ENCODE results near the gene DCC. TPM values are rescaled to one million over a fixed set of nuclear protein-coding genes. Genes with fewer than 3 reads are reported as not detected.

Gene DCC
- total RNA-seq, 2 experiments from 2014 or later, result not detected

DNA sequence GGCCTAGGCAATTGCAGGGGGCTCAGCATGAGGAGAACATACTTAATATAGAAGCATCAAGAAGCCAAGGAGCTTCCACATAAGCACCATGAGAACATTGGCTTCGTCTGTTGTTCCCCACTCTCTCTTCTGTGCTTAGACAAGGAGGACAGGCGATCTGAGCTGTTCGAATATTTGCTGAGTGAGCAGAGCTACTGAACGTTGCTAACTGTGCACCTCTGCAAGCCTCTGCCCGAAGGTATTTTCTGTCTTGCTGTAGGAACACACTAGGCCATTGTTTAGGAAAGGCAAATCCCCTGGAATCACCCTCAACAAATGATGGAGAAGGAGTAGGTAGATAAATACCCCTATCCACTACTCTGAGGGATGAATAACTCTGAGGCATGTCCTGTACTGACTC, 813.8 kb downstream of the DCC start:
- Mint-ChIP-seq H3K4me1 (ENCODE audit: low read depth) (no peaks in the 10 kb centered on the region), H3K27me3 (no peaks in the 10 kb centered on the region), H3K27ac (no peak overlapping the region), H3K4me3 (no peak overlapping the region), H3K9me3 (peaks cover 2% of the 10 kb centered on the region), H3K36me3 (ENCODE audit: low read depth) (no peaks in the 10 kb centered on the region)
- Histone ChIP-seq H3K36me3 (ENCODE audit: insufficient read depth, low read length) (no peaks in the 10 kb centered on the region), H3K4me3 (ENCODE audit: low read length) (no peak overlapping the region), H3K9me3 (ENCODE audit: control insufficient read depth in 1 of 2, insufficient read depth in 1 of 2, low read length in 2 of 2) (no peaks in the 10 kb centered on the region), H3K27ac (ENCODE audit: low read depth in 1 of 2, low read length in 2 of 2) (no peak overlapping the region), H3K27me3 (ENCODE audit: control insufficient read depth in 1 of 2, insufficient read depth in 2 of 2, low read length in 2 of 2) (no peaks in the 10 kb centered on the region), H3K4me1 (ENCODE audit: insufficient read depth, low read length) (no peaks in the 10 kb centered on the region)
- DNase-seq (no peak), ATAC-seq (ENCODE audit: poor library complexity) (no peak)
- TF ChIP-seq, protein P1, sequence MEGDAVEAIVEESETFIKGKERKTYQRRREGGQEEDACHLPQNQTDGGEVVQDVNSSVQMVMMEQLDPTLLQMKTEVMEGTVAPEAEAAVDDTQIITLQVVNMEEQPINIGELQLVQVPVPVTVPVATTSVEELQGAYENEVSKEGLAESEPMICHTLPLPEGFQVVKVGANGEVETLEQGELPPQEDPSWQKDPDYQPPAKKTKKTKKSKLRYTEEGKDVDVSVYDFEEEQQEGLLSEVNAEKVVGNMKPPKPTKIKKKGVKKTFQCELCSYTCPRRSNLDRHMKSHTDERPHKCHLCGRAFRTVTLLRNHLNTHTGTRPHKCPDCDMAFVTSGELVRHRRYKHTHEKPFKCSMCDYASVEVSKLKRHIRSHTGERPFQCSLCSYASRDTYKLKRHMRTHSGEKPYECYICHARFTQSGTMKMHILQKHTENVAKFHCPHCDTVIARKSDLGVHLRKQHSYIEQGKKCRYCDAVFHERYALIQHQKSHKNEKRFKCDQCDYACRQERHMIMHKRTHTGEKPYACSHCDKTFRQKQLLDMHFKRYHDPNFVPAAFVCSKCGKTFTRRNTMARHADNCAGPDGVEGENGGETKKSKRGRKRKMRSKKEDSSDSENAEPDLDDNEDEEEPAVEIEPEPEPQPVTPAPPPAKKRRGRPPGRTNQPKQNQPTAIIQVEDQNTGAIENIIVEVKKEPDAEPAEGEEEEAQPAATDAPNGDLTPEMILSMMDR (IDR thresholded peaks at IDR 0.05), result no peak
- intact Hi-C loops (cut with DNase I, micrococcal nuclease), result no loop called here
- CTCF ChIA-PET, result no interaction called here
- POLR2A ChIA-PET, result no interaction called here

DNA sequence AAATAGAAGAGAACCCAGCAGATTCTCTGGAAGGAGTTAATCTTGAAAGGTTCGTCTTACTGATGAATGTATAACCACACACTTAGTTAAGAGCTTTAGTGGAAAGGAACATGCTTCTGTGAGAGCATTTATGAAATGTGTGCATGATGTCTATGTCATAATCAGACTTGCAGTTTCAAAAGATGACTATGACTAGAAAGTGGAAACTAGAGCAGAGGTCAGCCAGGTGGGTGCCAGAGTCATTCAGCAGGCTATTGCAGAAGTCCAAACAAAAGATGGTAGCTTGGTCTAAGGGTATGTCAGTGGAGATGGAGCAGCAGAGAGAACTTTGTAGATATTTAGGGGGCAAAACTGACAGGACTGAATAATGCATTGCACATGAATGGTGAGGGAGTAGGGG, 825.8 kb downstream of the DCC start:
- H3K4me1 ChIP-seq (ENCODE audit: insufficient read depth, low read length), result no peaks in the 10 kb centered on the region
- Mint-ChIP-seq H3K36me3 (ENCODE audit: low read depth) (no peaks in the 10 kb centered on the region), H3K9me3 (peaks cover 6% of the 10 kb centered on the region), H3K27ac (no peak overlapping the region), H3K4me3 (no peak overlapping the region), H3K27me3 (no peaks in the 10 kb centered on the region), H3K4me1 (ENCODE audit: low read depth) (no peaks in the 10 kb centered on the region)
- no peaks in the 10 kb centered on the region for H3K27me3 ChIP-seq (ENCODE audit: control insufficient read depth in 1 of 2, insufficient read depth in 2 of 2, low read length in 2 of 2)
- POLR2A ChIA-PET, result no interaction called here
- TF ChIP-seq, protein P1 (IDR thresholded peaks at IDR 0.05), result no peak
- H3K4me3 ChIP-seq (ENCODE audit: low read length), result no peak overlapping the region
- no peaks in the 10 kb centered on the region for H3K36me3 ChIP-seq (ENCODE audit: insufficient read depth, low read length)
- H3K27ac ChIP-seq (ENCODE audit: low read depth in 1 of 2, low read length in 2 of 2), result no peak overlapping the region
- CTCF ChIA-PET, result no interaction called here
- peaks cover 0 to 4% of the 10 kb centered on the region in 2 experiments for H3K9me3 ChIP-seq (ENCODE audit: control insufficient read depth in 1 of 2, insufficient read depth in 1 of 2, low read length in 2 of 2)
- intact Hi-C loops (cut with DNase I, micrococcal nuclease), result no loop called here
- no peak for ATAC-seq (ENCODE audit: poor library complexity)
- no peak for DNase-seq

DNA sequence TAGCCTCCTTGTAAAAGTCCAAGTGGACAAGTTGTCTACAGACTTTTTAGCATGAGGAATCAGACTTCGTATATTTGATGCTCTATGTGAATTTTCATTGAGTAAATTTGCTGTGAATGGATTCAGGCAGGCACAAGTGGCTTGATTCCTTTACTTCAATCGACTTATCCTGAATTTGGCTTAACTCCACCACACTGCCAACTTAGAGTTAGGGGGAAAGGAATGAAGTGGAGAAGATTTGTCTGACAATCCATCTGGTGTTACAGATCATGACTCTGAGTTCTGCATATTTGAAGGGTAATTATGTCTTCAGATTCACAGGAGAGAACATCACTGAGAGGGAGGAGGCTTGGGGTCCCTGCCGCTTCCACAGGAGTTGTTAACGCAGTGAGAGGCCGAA, 829.3 kb downstream of the DCC start:
- intact Hi-C loops (cut with DNase I, micrococcal nuclease), result no loop called here
- ChIA-PET POLR2A (no interaction called here), CTCF (no interaction called here)
- H3K27me3 Mint-ChIP-seq, result no peaks in the 10 kb centered on the region
- no peaks in the 10 kb centered on the region for H3K4me1 Mint-ChIP-seq (ENCODE audit: low read depth)
- no peak for DNase-seq
- no peak overlapping the region for H3K27ac Mint-ChIP-seq
- Histone ChIP-seq H3K27ac (ENCODE audit: low read depth in 1 of 2, low read length in 2 of 2) (no peak overlapping the region), H3K4me3 (ENCODE audit: low read length) (no peak overlapping the region), H3K4me1 (ENCODE audit: insufficient read depth, low read length) (no peaks in the 10 kb centered on the region), H3K9me3 (ENCODE audit: control insufficient read depth in 1 of 2, insufficient read depth in 1 of 2, low read length in 2 of 2) (peaks cover 0 to 4% of the 10 kb centered on the region in 2 experiments), H3K36me3 (ENCODE audit: insufficient read depth, low read length) (no peaks in the 10 kb centered on the region), H3K27me3 (ENCODE audit: control insufficient read depth in 1 of 2, insufficient read depth in 2 of 2, low read length in 2 of 2) (no peaks in the 10 kb centered on the region)
- no peak for ATAC-seq (ENCODE audit: poor library complexity)
- no peak overlapping the region for H3K4me3 Mint-ChIP-seq
- H3K9me3 Mint-ChIP-seq, result peaks cover 4% of the 10 kb centered on the region
- TF ChIP-seq, protein P1 (IDR thresholded peaks at IDR 0.05), result no peak
- H3K36me3 Mint-ChIP-seq (ENCODE audit: low read depth), result no peaks in the 10 kb centered on the region
